HCT116 (cell line): Measurements from ENCODE around the gene NUP155. TPM values are rescaled to one million over a fixed set of nuclear protein-coding genes. Genes with fewer than 3 reads are reported as not detected.

Experiments used
- ATAC-seq: fragments of 200-7000 bp; cut with Tn5 transposase; 2 replicates; pipeline ENCODE4 v1.9.1; 2020; ENCODE audit warnings: mild to moderate bottlenecking, moderate library complexity
- BruUV-seq: library from RNA; stranded (reverse); fragments of 400-500 nt; replicated peaks from 2 replicates; lab custom pipeline; 2021; lab: Mats Ljungman, UMichigan
- CTCF ChIA-PET: fragments of 300-600 bp; sonication (Branson Sonifier 250); formaldehyde crosslinking; loops from one replicate; lab custom pipeline; 2021; ENCODE audit warnings: antibody characterized with exemption; lab: Charles Lee
- POLR2A ChIA-PET: fragments of 300-600, 350-600 bp; sonication (Branson Sonifier 250); formaldehyde crosslinking; loops from one replicate; lab custom pipeline; 2021; ENCODE audit warnings: antibody characterized with exemption; lab: Charles Lee
- RAD21 ChIA-PET, 2 experiments: fragments of 300-600 bp; sonication (Branson Sonifier 250); formaldehyde crosslinking; loops; one replicate each; lab custom pipeline; 2023; ENCODE audit warnings: low total read pairs in 2 of 2; ENCODE audit not compliant: uncharacterized antibody in 2 of 2, unreplicated experiment in 2 of 2, low non-redundant PET in 1 of 2; lab: Charles Lee
- DNase-seq: peaks from one replicate; pipeline ENCODE4 v3.0.0-alpha.2; 2010; ENCODE audit warnings: low read depth, low spot score
- H2AFZ ChIP-seq: fragments of 200-600 bp; shearing (Covaris generic), sonication (generic); 2 replicates; pipeline ENCODE4 v1.6.1; 2017; ENCODE audit warnings: low read depth, mixed run types, mixed read lengths, antibody characterized with exemption, low read length; ENCODE audit not compliant: poor library complexity, severe bottlenecking
- H3K27ac ChIP-seq: 2 replicates; pipeline ENCODE4 v1.5.1; 2012; ENCODE audit warnings: low read depth, low read length
- H3K27me3 ChIP-seq: fragments of 200-600 bp; sonication (generic); 2 replicates; pipeline ENCODE4 v1.6.1; 2016; ENCODE audit warnings: mixed run types, low read length, mixed read lengths; ENCODE audit not compliant: insufficient read depth
- H3K36me3 ChIP-seq, 2 experiments: fragments of 200-500 bp in 1 of 2; fragments of 200-600 bp in 1 of 2; sonication (Bioruptor generic) in 1 of 2; sonication (generic) in 1 of 2; 2 replicates each; pipeline versions ENCODE4 v1.5.1 to v1.6.1; 2014 to 2016; ENCODE audit warnings: low read length in 2 of 2, inconsistent platforms in 1 of 2, mixed read lengths in 1 of 2, mixed run types in 1 of 2; ENCODE audit not compliant: insufficient read depth in 2 of 2, control insufficient read depth in 1 of 2
- H3K4me1 ChIP-seq, 2 experiments: fragments of 200-600 bp in 1 of 2; sonication (generic) in 1 of 2; 2 replicates each; pipeline versions ENCODE4 v1.5.1 to v1.6.1; 2012 to 2017; ENCODE audit warnings: low read length in 2 of 2, inconsistent platforms in 1 of 2, mild to moderate bottlenecking in 1 of 2, mixed read lengths in 1 of 2, mixed run types in 1 of 2, moderate library complexity in 1 of 2; ENCODE audit not compliant: insufficient read depth in 2 of 2, control insufficient read depth in 1 of 2
- H3K4me2 ChIP-seq: fragments of 200-600 bp; sonication (generic); 2 replicates; pipeline ENCODE4 v1.6.1; 2017; ENCODE audit warnings: mixed run types, low read length, mixed read lengths
- H3K4me3 ChIP-seq, 2 experiments: fragments of 200-600 bp in 1 of 2; sonication (generic) in 1 of 2; replicated peaks in 1 of 2; 2 replicates each; pipeline ENCODE4 v1.5.1; 2011 to 2016; ENCODE audit warnings: low read length in 2 of 2, control low read depth in 1 of 2, low read depth in 1 of 2, mild to moderate bottlenecking in 1 of 2, mixed read lengths in 1 of 2, mixed run types in 1 of 2
- H3K79me2 ChIP-seq: fragments of 200-600 bp; sonication (generic); 2 replicates; pipeline ENCODE4 v1.6.1; 2017; ENCODE audit warnings: mild to moderate bottlenecking, mixed run types, low read length, moderate library complexity, mixed read lengths; ENCODE audit not compliant: insufficient read depth
- H3K9ac ChIP-seq: fragments of 200-600 bp; sonication (generic); 2 replicates; pipeline ENCODE4 v1.6.1; 2016; ENCODE audit warnings: low read length, mixed read lengths
- H3K9me2 ChIP-seq: fragments of 200-600 bp; sonication (generic), shearing (Covaris generic); 2 replicates; pipeline ENCODE4 v1.6.1; 2017; ENCODE audit warnings: mixed run types, mild to moderate bottlenecking, moderate library complexity; ENCODE audit not compliant: insufficient read depth
- H3K9me3 ChIP-seq, 2 experiments: fragments of 200-500 bp in 1 of 2; fragments of 200-600 bp in 1 of 2; sonication (Bioruptor generic) in 1 of 2; sonication (generic) in 1 of 2; 2 replicates each; pipeline ENCODE4 v1.6.1; 2014 to 2017; ENCODE audit warnings: low read length in 2 of 2, mixed read lengths in 2 of 2, inconsistent platforms in 1 of 2, low read depth in 1 of 2, mild to moderate bottlenecking in 1 of 2, mixed run types in 1 of 2, moderate library complexity in 1 of 2; ENCODE audit not compliant: control insufficient read depth in 1 of 2, insufficient read depth in 1 of 2
- H4K20me1 ChIP-seq: fragments of 200-600 bp; sonication (generic), shearing (Covaris generic); 2 replicates; pipeline ENCODE4 v1.6.1; 2017; ENCODE audit warnings: mixed run types, mild to moderate bottlenecking, moderate library complexity; ENCODE audit not compliant: insufficient read depth
- CBX3 ChIP-seq: IDR thresholded peaks from 2 replicates; pipeline ENCODE4 v1.6.1; 2012; ENCODE audit warnings: low read depth
- CEBPB ChIP-seq: IDR thresholded peaks from 2 replicates; pipeline ENCODE4 v1.6.1; 2012; ENCODE audit warnings: low read depth
- ELF1 ChIP-seq: IDR thresholded peaks from 2 replicates; pipeline ENCODE4 v1.6.1; 2012; ENCODE audit warnings: low read depth, borderline replicate concordance
- EZH2 ChIP-seq: fragments of 200-600 bp; sonication (generic); IDR thresholded peaks from 2 replicates; pipeline ENCODE4 v1.6.1; 2017; ENCODE audit warnings: antibody characterized with exemption, mixed run types
- FOSL1 ChIP-seq: IDR thresholded peaks from 2 replicates; pipeline ENCODE4 v1.6.1; 2012; ENCODE audit warnings: low read depth
- SIN3A ChIP-seq: IDR thresholded peaks from 2 replicates; pipeline ENCODE4 v1.6.1; 2012; ENCODE audit warnings: low read depth
- SP1 ChIP-seq: IDR thresholded peaks from 2 replicates; pipeline ENCODE4 v1.6.1; 2012; ENCODE audit warnings: low read depth
- SRF ChIP-seq: IDR thresholded peaks from 2 replicates; pipeline ENCODE4 v1.6.1; 2012; ENCODE audit warnings: low read depth
- TCF7L2 ChIP-seq: IDR thresholded peaks from 2 replicates; pipeline ENCODE4 v1.7.0; 2011; ENCODE audit warnings: borderline replicate concordance, inconsistent platforms; ENCODE audit not compliant: insufficient read depth, insufficient read length; ENCODE audit errors: extremely low read depth
- YY1 ChIP-seq: IDR thresholded peaks from 2 replicates; pipeline ENCODE4 v1.6.1; 2011; ENCODE audit warnings: low read length, low read depth, moderate library complexity, mild to moderate bottlenecking; ENCODE audit not compliant: insufficient replicate concordance; ENCODE audit errors: extremely low read depth
- ZNF274 ChIP-seq: fragments of 200-500 bp; sonication (Bioruptor generic); IDR thresholded peaks from 2 replicates; pipeline ENCODE4 v1.6.1; 2014; ENCODE audit warnings: mild to moderate bottlenecking, low read depth, low read length, inconsistent platforms
- intact Hi-C: fragments of 100-400 bp; cut with micrococcal nuclease; formaldehyde crosslinking; loops from 2 replicates; pipeline ENCODE4 v1.10.0; 2022
- total RNA-seq: library from RNA; stranded (reverse); gene quantifications from one replicate; pipeline ENCODE4 v1.2.1, GENCODE V29; 2021; ENCODE audit not compliant: unreplicated experiment
- TF ChIP-seq, protein P1 (sequence below): IDR thresholded peaks from 2 replicates; pipeline ENCODE4 v1.6.1; 2012; ENCODE audit warnings: low read depth
- TF ChIP-seq, protein P2 (sequence below): IDR thresholded peaks from 2 replicates; pipeline ENCODE4 v1.6.1; 2011; ENCODE audit warnings: mild to moderate bottlenecking, low read length, moderate library complexity; ENCODE audit not compliant: insufficient replicate concordance; ENCODE audit errors: extremely low read depth
- TF ChIP-seq, protein P3 (sequence below): IDR thresholded peaks from 2 replicates; pipeline ENCODE4 v1.6.1; 2012
- TF ChIP-seq, protein P4 (sequence below): IDR thresholded peaks from 2 replicates; pipeline ENCODE4 v1.6.1; 2012
- TF ChIP-seq, protein P5 (sequence below), 3 experiments: fragments of 200-600 bp in 1 of 3; sonication (generic) in 1 of 3; IDR thresholded peaks in 2 of 3; conservative IDR thresholded peaks in 1 of 3; 2 replicates each; pipeline ENCODE4 v1.5.1; 2012 to 2017; ENCODE audit warnings: low read depth in 2 of 3, low read length in 2 of 3, antibody characterized with exemption in 1 of 3, borderline replicate concordance in 1 of 3, control low read depth in 1 of 3, mild to moderate bottlenecking in 1 of 3, mixed read lengths in 1 of 3, mixed run types in 1 of 3, moderate library complexity in 1 of 3; ENCODE audit not compliant: insufficient read depth in 1 of 3

Gene NUP155
- total RNA-seq, 1 experiment from 2014 or later, result 80.9 TPM

DNA sequence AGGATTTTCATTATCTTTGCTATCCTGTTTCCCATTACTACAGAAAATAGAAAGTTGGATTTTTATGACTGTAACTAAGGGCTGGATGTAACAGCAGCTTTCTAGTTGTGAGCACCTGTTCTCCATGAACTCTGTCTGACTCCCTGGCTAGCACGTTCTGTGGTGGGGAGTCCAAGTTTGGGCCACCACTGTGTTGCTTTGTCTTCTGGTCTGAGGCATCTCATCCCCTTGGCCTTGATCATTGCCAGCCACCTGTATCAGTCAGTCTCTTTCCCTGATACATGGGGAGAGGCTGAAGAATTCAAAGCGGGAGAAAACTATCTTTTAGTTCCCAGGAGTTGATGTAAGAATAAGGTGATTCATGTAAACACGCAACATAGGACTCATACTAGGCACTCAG lies 41.6 kb upstream of the NUP155 start:
- DNase-seq, result no peak
- Histone ChIP-seq H3K4me2 (no peak overlapping the region), H2AFZ (no peak overlapping the region), H4K20me1 (0 out of 2 replicates have a peak, but pooled peaks cover 3% of the 10 kb centered on the region), H3K27ac (no peak overlapping the region), H3K4me1 (peaks cover 9 to 10% of the 10 kb centered on the region in 2 experiments), H3K36me3 (peaks cover 0 to 4% of the 10 kb centered on the region in 2 experiments; a peak in 1 of 4 replicates), H3K9ac (no peak overlapping the region), H3K9me3 (no peaks in the 10 kb centered on the region), H3K27me3 (no peaks in the 10 kb centered on the region), H3K9me2 (no peaks in the 10 kb centered on the region), H3K79me2 (no peaks in the 10 kb centered on the region), H3K4me3 (no peak overlapping the region)
- intact Hi-C loops, result loop anchor here (5.0 kb wide), 1 partner anchor 425 kb away; no protein-coding TSS in a partner anchor
- POLR2A ChIA-PET, result interaction anchor here (0.8 kb wide), 1 partner anchor 8 kb away, joined by 3 read pairs; no protein-coding TSS in a partner anchor
- TF ChIP-seq SRF (no peak), YY1 (no peak), EZH2 (no peak), SP1 (no peak), FOSL1 (no peak), ELF1 (no peak), CEBPB (no peak), CBX3 (no peak), TCF7L2 (no peak), ZNF274 (no peak), SIN3A (no peak)
- TF ChIP-seq, protein P1, sequence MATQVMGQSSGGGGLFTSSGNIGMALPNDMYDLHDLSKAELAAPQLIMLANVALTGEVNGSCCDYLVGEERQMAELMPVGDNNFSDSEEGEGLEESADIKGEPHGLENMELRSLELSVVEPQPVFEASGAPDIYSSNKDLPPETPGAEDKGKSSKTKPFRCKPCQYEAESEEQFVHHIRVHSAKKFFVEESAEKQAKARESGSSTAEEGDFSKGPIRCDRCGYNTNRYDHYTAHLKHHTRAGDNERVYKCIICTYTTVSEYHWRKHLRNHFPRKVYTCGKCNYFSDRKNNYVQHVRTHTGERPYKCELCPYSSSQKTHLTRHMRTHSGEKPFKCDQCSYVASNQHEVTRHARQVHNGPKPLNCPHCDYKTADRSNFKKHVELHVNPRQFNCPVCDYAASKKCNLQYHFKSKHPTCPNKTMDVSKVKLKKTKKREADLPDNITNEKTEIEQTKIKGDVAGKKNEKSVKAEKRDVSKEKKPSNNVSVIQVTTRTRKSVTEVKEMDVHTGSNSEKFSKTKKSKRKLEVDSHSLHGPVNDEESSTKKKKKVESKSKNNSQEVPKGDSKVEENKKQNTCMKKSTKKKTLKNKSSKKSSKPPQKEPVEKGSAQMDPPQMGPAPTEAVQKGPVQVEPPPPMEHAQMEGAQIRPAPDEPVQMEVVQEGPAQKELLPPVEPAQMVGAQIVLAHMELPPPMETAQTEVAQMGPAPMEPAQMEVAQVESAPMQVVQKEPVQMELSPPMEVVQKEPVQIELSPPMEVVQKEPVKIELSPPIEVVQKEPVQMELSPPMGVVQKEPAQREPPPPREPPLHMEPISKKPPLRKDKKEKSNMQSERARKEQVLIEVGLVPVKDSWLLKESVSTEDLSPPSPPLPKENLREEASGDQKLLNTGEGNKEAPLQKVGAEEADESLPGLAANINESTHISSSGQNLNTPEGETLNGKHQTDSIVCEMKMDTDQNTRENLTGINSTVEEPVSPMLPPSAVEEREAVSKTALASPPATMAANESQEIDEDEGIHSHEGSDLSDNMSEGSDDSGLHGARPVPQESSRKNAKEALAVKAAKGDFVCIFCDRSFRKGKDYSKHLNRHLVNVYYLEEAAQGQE, result no peak
- TF ChIP-seq, protein P2, sequence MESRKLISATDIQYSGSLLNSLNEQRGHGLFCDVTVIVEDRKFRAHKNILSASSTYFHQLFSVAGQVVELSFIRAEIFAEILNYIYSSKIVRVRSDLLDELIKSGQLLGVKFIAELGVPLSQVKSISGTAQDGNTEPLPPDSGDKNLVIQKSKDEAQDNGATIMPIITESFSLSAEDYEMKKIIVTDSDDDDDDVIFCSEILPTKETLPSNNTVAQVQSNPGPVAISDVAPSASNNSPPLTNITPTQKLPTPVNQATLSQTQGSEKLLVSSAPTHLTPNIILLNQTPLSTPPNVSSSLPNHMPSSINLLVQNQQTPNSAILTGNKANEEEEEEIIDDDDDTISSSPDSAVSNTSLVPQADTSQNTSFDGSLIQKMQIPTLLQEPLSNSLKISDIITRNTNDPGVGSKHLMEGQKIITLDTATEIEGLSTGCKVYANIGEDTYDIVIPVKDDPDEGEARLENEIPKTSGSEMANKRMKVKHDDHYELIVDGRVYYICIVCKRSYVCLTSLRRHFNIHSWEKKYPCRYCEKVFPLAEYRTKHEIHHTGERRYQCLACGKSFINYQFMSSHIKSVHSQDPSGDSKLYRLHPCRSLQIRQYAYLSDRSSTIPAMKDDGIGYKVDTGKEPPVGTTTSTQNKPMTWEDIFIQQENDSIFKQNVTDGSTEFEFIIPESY, result no peak
- TF ChIP-seq, protein P3, sequence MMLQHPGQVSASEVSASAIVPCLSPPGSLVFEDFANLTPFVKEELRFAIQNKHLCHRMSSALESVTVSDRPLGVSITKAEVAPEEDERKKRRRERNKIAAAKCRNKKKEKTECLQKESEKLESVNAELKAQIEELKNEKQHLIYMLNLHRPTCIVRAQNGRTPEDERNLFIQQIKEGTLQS, result no peak
- TF ChIP-seq, protein P4, sequence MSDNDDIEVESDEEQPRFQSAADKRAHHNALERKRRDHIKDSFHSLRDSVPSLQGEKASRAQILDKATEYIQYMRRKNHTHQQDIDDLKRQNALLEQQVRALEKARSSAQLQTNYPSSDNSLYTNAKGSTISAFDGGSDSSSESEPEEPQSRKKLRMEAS, result no peak
- TF ChIP-seq, protein P5, sequence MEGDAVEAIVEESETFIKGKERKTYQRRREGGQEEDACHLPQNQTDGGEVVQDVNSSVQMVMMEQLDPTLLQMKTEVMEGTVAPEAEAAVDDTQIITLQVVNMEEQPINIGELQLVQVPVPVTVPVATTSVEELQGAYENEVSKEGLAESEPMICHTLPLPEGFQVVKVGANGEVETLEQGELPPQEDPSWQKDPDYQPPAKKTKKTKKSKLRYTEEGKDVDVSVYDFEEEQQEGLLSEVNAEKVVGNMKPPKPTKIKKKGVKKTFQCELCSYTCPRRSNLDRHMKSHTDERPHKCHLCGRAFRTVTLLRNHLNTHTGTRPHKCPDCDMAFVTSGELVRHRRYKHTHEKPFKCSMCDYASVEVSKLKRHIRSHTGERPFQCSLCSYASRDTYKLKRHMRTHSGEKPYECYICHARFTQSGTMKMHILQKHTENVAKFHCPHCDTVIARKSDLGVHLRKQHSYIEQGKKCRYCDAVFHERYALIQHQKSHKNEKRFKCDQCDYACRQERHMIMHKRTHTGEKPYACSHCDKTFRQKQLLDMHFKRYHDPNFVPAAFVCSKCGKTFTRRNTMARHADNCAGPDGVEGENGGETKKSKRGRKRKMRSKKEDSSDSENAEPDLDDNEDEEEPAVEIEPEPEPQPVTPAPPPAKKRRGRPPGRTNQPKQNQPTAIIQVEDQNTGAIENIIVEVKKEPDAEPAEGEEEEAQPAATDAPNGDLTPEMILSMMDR (IDR thresholded peaks at IDR 0.05 in 2 of 3, conservative IDR thresholded peaks at IDR 0.05 in 1 of 3; ENCODE audit: borderline replicate concordance in 1 of 3, insufficient read depth in 1 of 3, low read depth in 2 of 3, low read length in 2 of 3), result no peak
- RAD21 ChIA-PET, result interaction anchor here in 1 of 2 experiments (1.3 kb wide), 1 partner anchor 780 kb away, joined by 5 read pairs; no protein-coding TSS in a partner anchor
- 0 out of 2 replicates have a peak, but pooled peaks have one; percentile 6 for ATAC-seq
- CTCF ChIA-PET, result interaction anchor here (0.6 to 1.6 kb wide), 15 partner anchors 8 to 1008 kb away, joined by 3 to 20 read pairs (median 5); partner anchors contain the start of gene NUP155
- BruUV-seq, result no TSS peak
